COLO668 (cell line): ENCODE results near the gene PEX11B.
A peak's percentile ranks its signal among the peaks of the same experiment; 100 is the strongest.
"Not testable (repeated sequence)": the region's sequence is repeated elsewhere in the genome, so short reads cannot be mapped to it uniquely, and the experiment has no call there.

ENCODE experiments used
- DNase-seq: peaks from one replicate; lab custom pipeline; 2025; ENCODE audit not compliant: unreplicated experiment; lab: John Stamatoyannopoulos, UW

Gene PEX11B

GRCh38 chr1:145953861-145954260, 35.3 kb upstream of the PEX11B start:
- no peak for DNase-seq

GRCh38 chr1:145952903-145953302, 34.4 kb upstream of the PEX11B start:
- DNase-seq, result no peak

DNA sequence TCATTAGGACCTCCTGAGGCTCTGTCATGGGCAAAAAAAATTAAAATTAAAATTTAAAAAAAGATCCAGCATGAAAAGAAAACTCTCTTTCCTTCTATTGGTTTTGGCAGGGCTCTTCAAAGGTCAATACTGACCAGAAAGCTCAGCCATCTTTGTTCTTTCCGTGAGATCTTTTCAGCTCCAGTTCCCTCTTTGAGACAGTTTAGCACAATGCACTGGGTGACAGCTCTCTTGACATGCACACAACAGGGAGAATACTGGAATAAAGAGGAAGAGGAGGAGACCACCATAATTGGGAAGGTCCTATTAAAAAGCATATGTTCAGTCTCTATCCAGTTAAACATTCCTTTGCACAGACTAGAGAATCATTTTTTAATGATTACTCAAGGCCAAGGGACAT, 33.0 kb upstream of the PEX11B start:
- DNase-seq, result no peak

GRCh38 chr1:145949219-145949618, 30.7 kb upstream of the PEX11B start:
- DNase-seq, result no peak

DNA sequence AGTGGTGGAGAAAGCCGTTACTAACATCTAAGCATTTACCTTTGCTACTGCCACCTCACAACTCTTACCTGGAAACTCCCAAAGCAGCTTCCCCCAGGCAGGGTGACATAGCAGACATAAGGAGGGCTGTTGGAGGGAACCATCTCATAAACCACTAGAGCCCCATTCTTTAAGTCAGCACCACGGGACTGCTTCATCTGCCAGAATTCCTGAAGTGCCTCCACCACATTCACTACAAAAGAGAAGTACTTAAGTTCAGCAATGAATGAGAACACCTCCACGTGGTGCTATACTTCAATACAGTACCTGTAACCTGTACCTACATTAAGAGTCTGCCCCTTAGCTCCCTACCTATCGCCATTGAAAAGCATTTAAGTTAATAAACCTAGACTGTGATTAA, 29.0 kb upstream of the PEX11B start:
- no peak for DNase-seq

DNA sequence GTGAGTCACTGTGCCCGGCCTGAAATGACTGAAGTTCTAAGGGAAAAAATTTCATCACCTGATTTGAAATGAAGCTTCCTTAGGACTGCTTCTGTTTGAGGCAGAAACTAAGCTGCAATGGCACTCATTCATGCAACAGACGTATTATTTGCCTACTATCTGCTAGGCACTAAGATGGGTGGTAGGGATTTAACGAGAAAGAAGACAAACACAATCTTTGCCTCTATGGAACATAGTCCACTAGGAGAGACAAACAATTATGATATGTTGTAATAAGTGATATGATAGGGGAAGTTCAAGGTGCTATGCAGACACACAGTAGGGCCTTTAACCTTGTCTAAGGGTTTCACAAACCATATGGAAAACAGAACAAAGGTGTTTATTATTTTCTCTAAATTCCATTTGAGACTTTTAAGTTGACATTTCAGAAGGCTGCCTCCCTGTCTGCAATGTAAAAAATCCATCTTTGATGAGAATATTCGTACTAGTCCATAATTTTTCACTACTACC, 28.0 kb upstream of the PEX11B start:
- DNase-seq, result no peak

DNA sequence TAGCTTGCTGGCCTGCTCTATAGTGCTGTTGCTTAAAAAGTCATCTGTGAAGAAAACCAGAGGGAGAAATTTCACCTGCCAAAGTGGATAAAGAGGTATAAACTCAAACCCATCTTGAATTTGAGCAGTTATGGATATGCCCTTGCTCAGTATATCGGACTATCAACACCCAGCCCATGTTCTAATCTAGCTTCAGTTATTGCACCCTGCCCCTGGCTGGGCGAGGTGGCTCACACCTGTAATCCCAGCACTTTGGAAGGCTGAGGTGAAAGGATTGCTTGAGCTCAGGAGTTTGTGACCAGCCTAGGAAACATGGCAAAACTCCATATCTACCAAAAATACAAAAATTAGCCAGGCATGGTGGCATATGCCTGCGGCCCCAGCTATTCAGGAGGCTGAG, 26.0 kb upstream of the PEX11B start:
- DNase-seq, result no peak

GRCh38 chr1:145942871-145943270, 24.4 kb upstream of the PEX11B start:
- DNase-seq, result no peak

- DNase-seq, result no peak
Measured at GRCh38 chr1:145942405-145942804, 23.9 kb upstream of the PEX11B start.

- no peak for DNase-seq
Measured at GRCh38 chr1:145937436-145937835, 18.9 kb upstream of the PEX11B start.

DNA sequence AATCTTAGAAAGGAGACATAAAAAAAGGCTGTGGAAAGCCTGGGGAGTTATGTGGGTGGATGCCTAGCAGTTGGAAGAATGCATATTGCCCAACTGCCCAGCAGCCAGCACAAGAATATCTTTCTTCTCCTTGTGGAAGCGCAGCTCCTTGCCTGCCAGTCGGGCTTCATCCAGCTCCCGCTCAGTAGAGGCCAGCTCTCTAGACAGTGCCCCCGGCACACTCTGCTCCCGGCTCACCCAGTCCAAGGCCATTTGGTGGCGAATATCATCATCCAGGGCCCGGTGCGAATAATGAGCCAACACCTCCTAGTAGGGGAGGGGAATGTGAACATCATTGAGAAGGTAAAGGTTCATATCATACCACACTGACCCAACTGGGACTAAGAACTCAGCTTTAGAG, 17.7 kb upstream of the PEX11B start:
- DNase-seq, result no peak

GRCh38 chr1:145935708-145936107, 17.2 kb upstream of the PEX11B start:
- DNase-seq, result no peak

DNA sequence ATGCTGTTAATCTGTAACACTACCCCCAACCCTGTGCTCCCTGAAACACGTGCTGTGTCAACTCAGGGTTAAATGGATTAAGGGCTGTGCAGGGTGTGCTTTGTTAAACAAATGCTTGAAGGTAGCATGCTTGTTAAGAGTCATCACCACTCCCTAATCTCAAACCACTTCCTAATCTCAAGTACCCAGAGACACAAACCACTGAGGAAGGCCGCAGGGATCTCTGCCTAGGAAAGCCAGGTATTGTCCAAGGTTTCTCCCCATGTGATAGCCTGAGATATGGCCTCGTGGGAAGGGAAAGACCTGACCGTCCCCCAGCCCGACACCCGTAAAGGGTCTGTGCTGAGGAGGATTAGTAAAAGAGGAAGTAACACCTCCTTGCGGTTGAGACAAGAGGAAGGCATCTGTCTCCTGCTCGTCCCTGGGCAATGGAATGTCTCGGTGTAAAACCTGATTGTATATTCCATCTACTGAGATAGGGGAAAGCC, 14.0 kb upstream of the PEX11B start:
- not testable (repeated sequence) for DNase-seq

DNA sequence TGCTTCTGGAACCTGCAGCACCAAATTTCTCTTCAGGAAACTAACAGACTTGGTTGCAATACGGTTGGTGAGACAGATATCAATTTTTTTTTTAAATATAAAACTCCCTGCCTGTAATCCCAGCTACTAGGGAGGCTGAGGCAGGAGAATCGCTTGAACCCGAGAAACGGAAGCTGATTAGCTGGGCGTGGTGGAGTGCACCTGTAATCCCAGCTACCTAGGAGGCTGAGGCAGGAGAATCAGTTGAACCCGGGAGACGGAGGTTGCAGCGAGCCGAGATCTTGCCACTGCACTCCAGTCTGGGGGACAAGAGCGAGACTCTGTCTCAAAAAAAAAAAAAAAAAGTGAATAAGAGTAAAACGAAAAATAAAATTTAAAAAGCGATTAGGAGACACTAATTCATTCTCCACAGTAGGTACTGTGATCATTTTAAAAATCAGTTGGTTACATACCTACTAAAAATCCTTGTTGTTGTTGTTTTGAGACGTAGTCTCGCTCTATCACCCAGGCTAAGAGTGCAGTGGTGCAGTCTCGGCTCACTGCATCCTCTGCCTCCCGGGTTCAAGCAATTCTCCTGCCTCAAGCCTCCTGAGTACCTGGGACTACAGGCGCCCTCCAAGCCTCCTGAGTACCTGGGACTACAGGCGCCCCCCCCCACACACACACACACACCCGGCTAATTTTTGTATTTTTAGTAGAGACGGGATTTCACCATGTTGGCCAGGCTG, 9.6 kb upstream of the PEX11B start:
- DNase-seq, result peak; percentile 23

DNA sequence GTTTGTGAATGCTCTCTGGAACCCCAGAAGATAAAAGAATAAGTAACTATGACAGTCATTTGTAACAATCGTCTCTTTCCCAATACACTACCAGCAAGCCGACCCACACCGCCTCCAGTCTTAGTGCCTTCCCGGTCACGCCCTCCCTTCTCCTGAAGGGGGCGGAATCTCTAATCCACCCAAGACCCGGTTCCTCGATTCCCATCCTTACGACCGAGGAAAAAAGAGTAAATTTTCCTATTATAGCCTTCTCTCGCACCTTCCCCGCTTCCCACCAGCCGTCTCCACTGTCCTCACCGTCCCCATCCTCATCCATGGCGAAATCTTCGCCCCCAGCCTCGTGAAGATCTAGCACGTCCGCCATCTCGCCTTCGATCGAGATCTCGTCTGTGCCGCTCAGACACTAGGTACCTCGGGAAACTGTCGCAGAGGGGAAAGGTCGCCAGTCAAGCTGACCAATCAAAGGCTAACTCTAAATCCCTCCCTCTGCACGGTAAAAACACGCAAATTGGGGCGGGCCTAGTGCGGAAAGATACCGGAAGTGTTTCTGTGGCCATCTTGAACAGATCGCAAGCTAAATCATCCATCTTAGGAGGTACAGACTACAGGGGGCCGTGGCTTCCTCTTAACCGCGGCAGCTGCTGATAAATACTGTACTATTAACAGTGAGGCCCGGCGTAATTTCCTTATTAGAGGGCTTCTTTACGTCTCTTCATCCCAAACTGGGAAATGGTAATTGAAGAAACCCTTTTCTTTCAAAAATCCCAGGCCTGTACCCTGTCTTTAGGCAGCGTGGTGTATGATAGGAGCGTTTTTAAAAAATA, 8.8 kb upstream of the PEX11B start, which contains the start of gene RBM8A:
TSS of gene RBM8A (minus strand) at position 422 of the 824 bp plus-strand sequence. CDS start at position 364, 58 bp downstream.
- DNase-seq, result peak; percentile 96

- DNase-seq, result no peak
Measured at GRCh38 chr1:145926686-145927062, 8.2 kb upstream of the PEX11B start.

- no peak for DNase-seq
Measured at GRCh38 chr1:145922266-145922665, 3.7 kb upstream of the PEX11B start.

- not testable (repeated sequence) for DNase-seq
Measured at GRCh38 chr1:145920297-145920696, 1.8 kb upstream of the PEX11B start.

GRCh38 chr1:145918992-145919939, 749 bp upstream of the PEX11B start:
- DNase-seq, result peak; percentile 59

- no peak for DNase-seq
Measured at GRCh38 chr1:145917595-145917994, 922 bp downstream of the PEX11B start.

GRCh38 chr1:145916745-145917144, 1.8 kb downstream of the PEX11B start:
- DNase-seq, result no peak
